Measurements from ENCODE around the gene MFSD12.

MFSD12 gene

GRCh38 chr19:3527238-3527910 is 30.0 kb downstream of the MFSD12 start:
- no peak for DNase-seq (ENCODE audit: low read depth in 1 of 2, low spot score in 1 of 2)
- Histone ChIP-seq H3K27ac (replicated peaks) (no peak overlapping the region), H3K4me3 (replicated peaks; ENCODE audit: insufficient read depth, low read length) (no peak overlapping the region), H3K27me3 (ENCODE audit: insufficient read depth, poor library complexity, severe bottlenecking) (no peaks in the 10 kb centered on the region)
- no peak for TF ChIP-seq POLR2AphosphoS5 (IDR thresholded peaks at IDR 0.05; ENCODE audit: low read depth)
- no peak for TF ChIP-seq CTCF (IDR thresholded peaks at IDR 0.05; ENCODE audit: insufficient read depth, low read length)
- no peak for TF ChIP-seq GABPA (IDR thresholded peaks at IDR 0.05; ENCODE audit: low read depth)
- no peak for TF ChIP-seq REST (IDR thresholded peaks at IDR 0.05; ENCODE audit: insufficient replicate concordance, low read depth)
- no peak for TF ChIP-seq SPI1 (IDR thresholded peaks at IDR 0.05; ENCODE audit: borderline replicate concordance, low read depth)

- Histone ChIP-seq H3K27ac (replicated peaks) (no peak overlapping the region), H3K4me3 (replicated peaks; ENCODE audit: insufficient read depth, low read length) (no peak overlapping the region), H3K27me3 (ENCODE audit: insufficient read depth, poor library complexity, severe bottlenecking) (no peaks in the 10 kb centered on the region)
- no peak for DNase-seq (ENCODE audit: low read depth in 1 of 2, low spot score in 1 of 2)
- TF ChIP-seq POLR2AphosphoS5 (IDR thresholded peaks at IDR 0.05; ENCODE audit: low read depth) (no peak), SPI1 (IDR thresholded peaks at IDR 0.05; ENCODE audit: borderline replicate concordance, low read depth) (no peak), GABPA (IDR thresholded peaks at IDR 0.05; ENCODE audit: low read depth) (no peak), REST (IDR thresholded peaks at IDR 0.05; ENCODE audit: insufficient replicate concordance, low read depth) (no peak), CTCF (IDR thresholded peaks at IDR 0.05; ENCODE audit: insufficient read depth, low read length) (no peak)
Measured at GRCh38 chr19:3526507-3527237, 30.7 kb downstream of the MFSD12 start.

- Histone ChIP-seq H3K27ac (replicated peaks) (no peak overlapping the region), H3K27me3 (ENCODE audit: insufficient read depth, poor library complexity, severe bottlenecking) (no peaks in the 10 kb centered on the region), H3K4me3 (replicated peaks; ENCODE audit: insufficient read depth, low read length) (no peak overlapping the region)
- TF ChIP-seq POLR2AphosphoS5 (IDR thresholded peaks at IDR 0.05; ENCODE audit: low read depth) = no peak
- TF ChIP-seq CTCF (IDR thresholded peaks at IDR 0.05; ENCODE audit: insufficient read depth, low read length) = no peak
- TF ChIP-seq SPI1 (IDR thresholded peaks at IDR 0.05; ENCODE audit: borderline replicate concordance, low read depth) = no peak
- TF ChIP-seq REST (IDR thresholded peaks at IDR 0.05; ENCODE audit: insufficient replicate concordance, low read depth) = no peak
- TF ChIP-seq GABPA (IDR thresholded peaks at IDR 0.05; ENCODE audit: low read depth) = no peak
- DNase-seq (ENCODE audit: low read depth in 1 of 2, low spot score in 1 of 2) = no peak
Measured at GRCh38 chr19:3524904-3525451, 32.4 kb downstream of the MFSD12 start.
